Lung (tissue), 12 donors: ENCODE results near the gene KCNQ4. TPM values are rescaled to one million over a fixed set of nuclear protein-coding genes. Genes with fewer than 3 reads are reported as not detected.

ENCODE experiments used
- ATAC-seq: fragments of 200-7000 bp; cut with Tn5 transposase; one replicate; pipeline ENCODE4 v1.9.1; 2020; ENCODE audit warnings: moderate number of reproducible peaks; ENCODE audit not compliant: insufficient read depth, low FRiP score
- DNase-seq, 3 donors: peaks; one replicate each; pipeline ENCODE4 v3.0.0-alpha.2; 2013 to 2017
- H3K27ac ChIP-seq, 2 donors: one replicate each; pipeline ENCODE4 v1.5.1; 2013; ENCODE audit warnings: mild to moderate bottlenecking in 2 of 2, moderate library complexity in 2 of 2, control low read depth in 1 of 2, inconsistent platforms in 1 of 2, low read depth in 1 of 2, low read length in 1 of 2
- H3K27me3 ChIP-seq, 3 donors: one replicate each; pipeline ENCODE4 v1.5.1; 2013; ENCODE audit warnings: low read length in 2 of 3; ENCODE audit not compliant: control insufficient read depth in 3 of 3, insufficient read depth in 3 of 3
- H3K36me3 ChIP-seq, 4 donors: one replicate each; pipeline ENCODE4 v1.5.1; 2013; ENCODE audit warnings: low read length in 4 of 4, mild to moderate bottlenecking in 1 of 4, moderate library complexity in 1 of 4; ENCODE audit not compliant: control insufficient read depth in 4 of 4, insufficient read depth in 4 of 4
- H3K4me1 ChIP-seq, 5 donors: one replicate each; pipeline ENCODE4 v1.5.1; 2013; ENCODE audit warnings: low read length in 5 of 5, mild to moderate bottlenecking in 2 of 5, moderate library complexity in 1 of 5; ENCODE audit not compliant: control insufficient read depth in 5 of 5, insufficient read depth in 5 of 5
- H3K4me3 ChIP-seq: one replicate; pipeline ENCODE4 v1.5.1; 2013; ENCODE audit warnings: mild to moderate bottlenecking, control low read depth, moderate library complexity
- H3K9ac ChIP-seq, 2 donors: one replicate each; pipeline ENCODE4 v1.5.1; 2013; ENCODE audit warnings: low read length in 2 of 2, control low read depth in 1 of 2; ENCODE audit not compliant: insufficient read depth in 1 of 2
- H3K9me3 ChIP-seq, 4 donors: one replicate each; pipeline ENCODE4 v1.5.1; 2013; ENCODE audit warnings: low read length in 3 of 4, mild to moderate bottlenecking in 1 of 4, moderate library complexity in 1 of 4; ENCODE audit not compliant: control insufficient read depth in 4 of 4, insufficient read depth in 3 of 4
- CTCF ChIP-seq: IDR thresholded peaks from 2 replicates; pipeline ENCODE4 v1.5.1; 2012; ENCODE audit warnings: mild to moderate bottlenecking; ENCODE audit errors: control extremely low read depth, extremely low read depth
- WGBS, 2 donors: extraction: QIAGEN DNeasy Blood & Tissue Kit; methylation state at CpG; one replicate each; pipeline ENCODE4 v1.1.7; 2013; 5-methylcytosine and 5-hydroxymethylcytosine counted together
- polyA plus RNA-seq, 2 donors: library from polyadenylated mRNA; stranded (reverse); fragments of 200-250 nt; gene quantifications; one replicate each; pipeline ENCODE4 v1.2.1, GENCODE V29; 2013
- total RNA-seq, 2 donors: library from RNA; depleted of rRNA in 1 of 2; stranded (reverse); fragments of >200 nt in 1 of 2; gene quantifications; one replicate each; pipeline ENCODE4 v1.2.1, GENCODE V29; 2014 to 2021
- donor health status: control.
- donor health status: control.
- donor health status: Bipolar disorder and iron deficiency.
- donor health status: healthy.
- donor health status: DM: yes; HTN: yes; CAD: no.

KCNQ4 gene
- total and polyA plus RNA-seq, 4 donors = 0.54 to 0.98 (median 0.59) TPM

- DNase-seq = no peak
- no peak for ATAC-seq
- no peak overlapping the region for H3K27ac ChIP-seq
- H3K36me3 ChIP-seq = no peaks in the 10 kb centered on the region
- no peak overlapping the region for H3K4me3 ChIP-seq
- TF ChIP-seq CTCF = no peak
- no peaks in the 10 kb centered on the region for H3K9me3 ChIP-seq
- WGBS, 2 donors = 84 to 91% methylated on average over 13 to 14 of the region's 14 CpGs
- H3K9ac ChIP-seq = no peak overlapping the region
- H3K27me3 ChIP-seq = no peaks in the 10 kb centered on the region
- H3K4me1 ChIP-seq = peaks cover 0 to 14% (median 13%) of the 10 kb centered on the region in 5 donors
Observed at GRCh38 chr1:40829631-40830245, 46.2 kb downstream of the KCNQ4 start.

GRCh38 chr1:40830419-40830943 lies 46.9 kb downstream of the KCNQ4 start:
- ATAC-seq (no peak), DNase-seq (no peak)
- Histone ChIP-seq H3K4me3 (no peak overlapping the region), H3K27ac (no peak overlapping the region), H3K9ac (no peak overlapping the region), H3K27me3 (no peaks in the 10 kb centered on the region), H3K9me3 (no peaks in the 10 kb centered on the region), H3K36me3 (no peaks in the 10 kb centered on the region), H3K4me1 (peaks cover 0 to 8% (median 6%) of the 10 kb centered on the region in 5 donors)
- no peak for TF ChIP-seq CTCF
- WGBS, 2 donors = 95% methylated on average over 13 of the region's 13 CpGs

GRCh38 chr1:40831001-40831732 lies 47.6 kb downstream of the KCNQ4 start:
- TF ChIP-seq CTCF = no peak
- Histone ChIP-seq H3K4me3 (no peak overlapping the region), H3K36me3 (no peaks in the 10 kb centered on the region), H3K9ac (no peak overlapping the region), H3K4me1 (peaks cover 0 to 1% (median 0%) of the 10 kb centered on the region in 5 donors), H3K27me3 (no peaks in the 10 kb centered on the region), H3K9me3 (no peaks in the 10 kb centered on the region), H3K27ac (no peak overlapping the region)
- ATAC-seq = no peak
- no peak for DNase-seq
- 93 to 97% methylated on average over 22 of the region's 22 CpGs for WGBS, 2 donors
